KOPT-K1 (cell line): ENCODE results near the gene AGBL5.
A peak's percentile ranks its signal among the peaks of the same experiment; 100 is the strongest.

Experiments used
- H3K27ac ChIP-seq: fragments of 200-600 bp; sonication (generic); 2 replicates; pipeline ENCODE4 v1.5.1; 2016; ENCODE audit warnings: antibody characterized with exemption, mild to moderate bottlenecking, low read depth, low read length; ENCODE audit not compliant: poor library complexity, severe bottlenecking
- H3K36me3 ChIP-seq: fragments of 200-600 bp; sonication (generic); 2 replicates; pipeline ENCODE4 v1.5.1; 2017; ENCODE audit warnings: antibody characterized with exemption, mild to moderate bottlenecking, low read length, moderate library complexity; ENCODE audit not compliant: insufficient read depth
- H3K9me3 ChIP-seq: fragments of 200-600 bp; sonication (generic); 2 replicates; pipeline ENCODE4 v1.5.1; 2017; ENCODE audit warnings: antibody characterized with exemption, low read length, mild to moderate bottlenecking; ENCODE audit not compliant: insufficient read depth, poor library complexity, severe bottlenecking

Gene AGBL5

GRCh38 chr2:27019459-27019858 is 32.0 kb upstream of the AGBL5 start:
- no peaks in the 10 kb centered on the region for H3K36me3 ChIP-seq
- no peaks in the 10 kb centered on the region for H3K9me3 ChIP-seq
- H3K27ac ChIP-seq, result no peak overlapping the region

- no peaks in the 10 kb centered on the region for H3K36me3 ChIP-seq
- no peak overlapping the region for H3K27ac ChIP-seq
- H3K9me3 ChIP-seq, result no peaks in the 10 kb centered on the region
Measured at GRCh38 chr2:27019931-27020855, 31.3 kb upstream of the AGBL5 start.

GRCh38 chr2:27021253-27022049 is 30.0 kb upstream of the AGBL5 start:
- no peaks in the 10 kb centered on the region for H3K36me3 ChIP-seq
- H3K27ac ChIP-seq, result no peak overlapping the region
- H3K9me3 ChIP-seq, result no peaks in the 10 kb centered on the region

- Histone ChIP-seq H3K27ac (no peak overlapping the region), H3K9me3 (no peaks in the 10 kb centered on the region), H3K36me3 (no peaks in the 10 kb centered on the region)
Measured at GRCh38 chr2:27023740-27024139, 27.7 kb upstream of the AGBL5 start.

GRCh38 chr2:27024188-27024587 is 27.3 kb upstream of the AGBL5 start:
- Histone ChIP-seq H3K27ac (no peak overlapping the region), H3K36me3 (no peaks in the 10 kb centered on the region)

GRCh38 chr2:27024812-27025211 is 26.7 kb upstream of the AGBL5 start:
- H3K36me3 ChIP-seq, result no peaks in the 10 kb centered on the region
- no peaks in the 10 kb centered on the region for H3K9me3 ChIP-seq
- no peak overlapping the region for H3K27ac ChIP-seq

More at GRCh38 chr2:27024188-27024587, 27.3 kb upstream of the AGBL5 start:
- H3K9me3 ChIP-seq, result no peaks in the 10 kb centered on the region

GRCh38 chr2:27025281-27025800 is 26.1 kb upstream of the AGBL5 start:
- no peaks in the 10 kb centered on the region for H3K9me3 ChIP-seq
- H3K36me3 ChIP-seq, result no peaks in the 10 kb centered on the region
- H3K27ac ChIP-seq, result no peak overlapping the region

- Histone ChIP-seq H3K36me3 (no peaks in the 10 kb centered on the region), H3K27ac (no peak overlapping the region), H3K9me3 (no peaks in the 10 kb centered on the region)
Measured at GRCh38 chr2:27025861-27026851, 25.3 kb upstream of the AGBL5 start.

- Histone ChIP-seq H3K9me3 (no peaks in the 10 kb centered on the region), H3K27ac (no peak overlapping the region), H3K36me3 (no peaks in the 10 kb centered on the region)
Measured at GRCh38 chr2:27027211-27027651, 24.2 kb upstream of the AGBL5 start.

- H3K9me3 ChIP-seq, result no peaks in the 10 kb centered on the region
- H3K36me3 ChIP-seq, result no peaks in the 10 kb centered on the region
- no peak overlapping the region for H3K27ac ChIP-seq
Measured at GRCh38 chr2:27029051-27029450, 22.4 kb upstream of the AGBL5 start.

GRCh38 chr2:27032495-27033252 is 18.8 kb upstream of the AGBL5 start, which contains the start of gene TMEM214:
TMEM214 (plus strand) TSS chr2:27032965; CDS start chr2:27033016, 51 bp downstream.
- H3K9me3 ChIP-seq, result no peaks in the 10 kb centered on the region
- H3K27ac ChIP-seq, result peak within 1 kb of the TSS; percentile 65
- H3K36me3 ChIP-seq, result peaks cover 31% of the 10 kb centered on the region

- peak overlapping the region; percentile 65 for H3K27ac ChIP-seq
- no peaks in the 10 kb centered on the region for H3K9me3 ChIP-seq
- peaks cover 38% of the 10 kb centered on the region for H3K36me3 ChIP-seq
Measured at GRCh38 chr2:27033253-27033852, 18.1 kb upstream of the AGBL5 start.

- no peaks in the 10 kb centered on the region for H3K9me3 ChIP-seq
- no peak overlapping the region for H3K27ac ChIP-seq
- peaks cover 84% of the 10 kb centered on the region for H3K36me3 ChIP-seq
Measured at GRCh38 chr2:27038012-27038411, 13.5 kb upstream of the AGBL5 start.
